ENCODE data around the gene RPUSD2.

The RPUSD2 gene

DNA sequence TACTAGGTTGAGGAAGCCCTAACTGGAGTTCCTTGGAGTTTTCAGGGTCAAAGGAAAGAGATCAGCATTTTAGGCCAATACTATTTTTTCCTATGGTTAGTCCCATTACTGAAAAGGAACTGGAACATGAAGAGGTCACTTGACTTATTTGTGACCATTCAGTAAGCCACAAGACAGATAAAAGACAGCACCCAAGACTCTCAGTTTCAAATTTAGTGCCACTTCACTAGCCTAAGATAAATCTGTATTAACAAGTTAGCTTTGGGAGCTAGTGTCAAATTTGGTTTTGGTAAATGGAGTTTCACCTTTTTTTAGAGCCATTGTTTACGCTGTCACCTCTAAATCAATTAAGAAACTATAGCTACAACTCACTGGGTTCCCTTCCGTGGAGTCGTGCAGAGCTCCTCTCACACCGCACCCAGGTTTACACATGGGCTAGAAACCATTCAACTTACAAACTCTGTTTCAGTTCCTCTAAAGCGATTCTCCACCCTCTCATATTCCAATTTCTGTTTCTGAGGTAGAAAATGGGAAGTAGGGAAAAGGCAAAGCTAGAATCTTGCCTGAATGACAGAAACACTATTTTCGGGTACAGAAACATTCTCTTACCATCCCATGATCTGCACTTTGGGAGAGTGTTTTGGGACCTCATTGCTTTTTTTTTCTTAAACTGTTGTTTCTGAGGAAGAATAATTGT is 18.6 kb upstream of the RPUSD2 start:
- peak; percentile 78 for DNase-seq (ENCODE audit: low read depth)
- TF ChIP-seq, protein P1, sequence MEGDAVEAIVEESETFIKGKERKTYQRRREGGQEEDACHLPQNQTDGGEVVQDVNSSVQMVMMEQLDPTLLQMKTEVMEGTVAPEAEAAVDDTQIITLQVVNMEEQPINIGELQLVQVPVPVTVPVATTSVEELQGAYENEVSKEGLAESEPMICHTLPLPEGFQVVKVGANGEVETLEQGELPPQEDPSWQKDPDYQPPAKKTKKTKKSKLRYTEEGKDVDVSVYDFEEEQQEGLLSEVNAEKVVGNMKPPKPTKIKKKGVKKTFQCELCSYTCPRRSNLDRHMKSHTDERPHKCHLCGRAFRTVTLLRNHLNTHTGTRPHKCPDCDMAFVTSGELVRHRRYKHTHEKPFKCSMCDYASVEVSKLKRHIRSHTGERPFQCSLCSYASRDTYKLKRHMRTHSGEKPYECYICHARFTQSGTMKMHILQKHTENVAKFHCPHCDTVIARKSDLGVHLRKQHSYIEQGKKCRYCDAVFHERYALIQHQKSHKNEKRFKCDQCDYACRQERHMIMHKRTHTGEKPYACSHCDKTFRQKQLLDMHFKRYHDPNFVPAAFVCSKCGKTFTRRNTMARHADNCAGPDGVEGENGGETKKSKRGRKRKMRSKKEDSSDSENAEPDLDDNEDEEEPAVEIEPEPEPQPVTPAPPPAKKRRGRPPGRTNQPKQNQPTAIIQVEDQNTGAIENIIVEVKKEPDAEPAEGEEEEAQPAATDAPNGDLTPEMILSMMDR (IDR thresholded peaks at IDR 0.05; ENCODE audit: low read depth, low read length, missing control alignments), result no peak
- peak overlapping the region; percentile 11; the same call in 1 of the 2 replicates for H3K4me3 ChIP-seq (ENCODE audit: low read depth, low read length)

DNA sequence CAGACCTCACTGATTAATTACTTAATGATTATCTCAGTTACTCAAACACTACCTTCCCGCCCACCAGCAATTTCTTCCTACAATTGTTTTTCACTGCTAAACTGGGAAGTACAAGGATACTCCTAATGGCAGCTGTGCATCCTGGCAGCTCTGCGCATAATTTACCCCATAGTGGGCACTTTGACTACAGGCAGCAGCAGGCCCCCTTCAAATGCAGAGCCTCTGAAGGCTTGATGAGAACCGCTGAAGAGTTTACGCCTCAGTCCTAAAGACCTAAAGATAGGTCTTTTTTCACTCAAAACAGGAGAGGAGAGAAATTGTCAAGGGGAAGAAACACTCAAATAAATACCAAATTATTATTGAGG is 15.0 kb upstream of the RPUSD2 start:
- peak overlapping the region; percentile 14 for H3K4me3 ChIP-seq (ENCODE audit: low read depth, low read length)
- DNase-seq (ENCODE audit: low read depth), result no peak

DNA sequence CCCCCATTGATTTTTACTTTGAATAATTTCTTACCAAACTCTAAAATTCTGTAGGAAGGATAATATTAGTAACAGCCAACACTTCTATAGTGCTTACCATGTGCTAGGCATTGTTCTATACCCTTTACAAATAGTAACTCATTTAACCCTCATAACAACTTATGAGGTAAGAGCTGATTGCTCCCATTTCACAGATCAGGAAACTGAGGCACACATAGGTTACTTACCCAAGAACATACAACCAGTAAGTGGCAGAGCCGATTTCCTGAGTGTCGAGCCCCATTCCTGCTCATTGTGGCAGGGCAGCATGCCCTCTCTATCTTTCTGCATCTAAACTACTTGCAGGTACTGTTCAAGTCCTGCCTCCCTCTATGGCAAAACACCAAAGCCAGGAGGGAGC is 13.2 kb upstream of the RPUSD2 start:
- TF ChIP-seq, protein P1 (IDR thresholded peaks at IDR 0.05; ENCODE audit: low read depth, low read length, missing control alignments), result no peak
- no peak for DNase-seq (ENCODE audit: low read depth)
- no peak overlapping the region for H3K4me3 ChIP-seq (ENCODE audit: low read depth, low read length)

More for the DNA sequence above, 15.0 kb upstream of the RPUSD2 start:
- TF ChIP-seq, protein P1 (IDR thresholded peaks at IDR 0.05; ENCODE audit: low read depth, low read length, missing control alignments), result no peak

DNA sequence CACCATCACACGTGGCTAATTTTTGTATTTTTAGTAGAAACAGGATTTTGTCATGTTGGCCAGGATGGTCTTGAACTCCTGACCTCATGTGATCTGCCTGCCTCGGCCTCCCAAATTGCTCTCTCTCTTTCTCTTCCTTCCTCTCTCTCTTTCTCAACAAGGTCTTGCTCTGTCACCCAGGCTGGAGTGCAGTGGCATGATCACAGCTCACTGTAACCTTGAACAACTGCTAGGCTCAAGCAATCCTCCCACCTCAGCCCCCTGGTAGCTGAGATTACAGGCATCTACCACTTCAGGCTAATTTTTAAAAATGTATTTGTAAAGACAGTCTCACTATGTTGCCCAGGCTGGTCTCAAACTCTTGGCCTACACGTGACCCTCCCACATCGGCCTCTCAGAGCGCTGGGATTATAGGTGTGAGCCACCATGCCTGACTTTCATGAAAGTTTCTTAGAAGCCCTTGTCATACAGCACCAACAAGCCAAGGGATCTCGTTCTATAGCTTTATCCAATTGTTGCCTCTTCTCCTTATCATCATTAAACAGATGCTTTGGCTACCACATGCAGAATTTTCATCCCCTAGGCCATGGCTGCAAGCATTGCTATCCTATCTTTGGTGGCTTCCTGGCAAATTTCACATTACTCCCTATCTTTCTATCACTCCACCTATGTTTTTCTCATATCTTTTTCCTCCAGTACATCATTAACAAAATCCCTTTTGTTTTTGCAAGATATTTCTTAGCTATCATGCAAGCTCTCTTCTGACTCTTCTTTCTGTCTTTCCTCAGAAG is 10.0 kb upstream of the RPUSD2 start:
- H3K4me3 ChIP-seq (ENCODE audit: low read depth, low read length), result peak overlapping the region; percentile 20
- no peak for DNase-seq (ENCODE audit: low read depth)
- TF ChIP-seq, protein P1 (IDR thresholded peaks at IDR 0.05; ENCODE audit: low read depth, low read length, missing control alignments), result no peak

DNA sequence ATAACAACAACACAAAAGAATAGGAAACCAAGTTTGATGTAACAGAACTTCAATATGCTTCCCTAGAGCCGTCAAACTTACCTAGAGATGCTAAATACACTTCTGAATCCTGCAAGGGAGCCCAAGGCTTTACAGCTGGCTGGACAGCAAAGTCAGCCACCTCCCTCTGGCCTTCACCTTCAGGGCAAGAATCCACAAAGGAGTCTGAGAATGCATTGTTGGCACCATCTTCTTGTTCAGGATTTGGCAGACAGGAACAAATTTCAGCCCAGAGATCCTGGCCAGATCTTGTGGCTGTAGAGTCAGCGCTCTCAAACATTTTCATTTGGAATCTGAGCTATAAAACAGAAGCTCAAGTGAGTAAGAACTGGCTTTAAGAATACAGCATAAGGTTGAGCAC is 6.4 kb upstream of the RPUSD2 start:
- DNase-seq (ENCODE audit: low read depth), result no peak
- TF ChIP-seq, protein P1 (IDR thresholded peaks at IDR 0.05; ENCODE audit: low read depth, low read length, missing control alignments), result no peak
- no peak overlapping the region for H3K4me3 ChIP-seq (ENCODE audit: low read depth, low read length)

DNA sequence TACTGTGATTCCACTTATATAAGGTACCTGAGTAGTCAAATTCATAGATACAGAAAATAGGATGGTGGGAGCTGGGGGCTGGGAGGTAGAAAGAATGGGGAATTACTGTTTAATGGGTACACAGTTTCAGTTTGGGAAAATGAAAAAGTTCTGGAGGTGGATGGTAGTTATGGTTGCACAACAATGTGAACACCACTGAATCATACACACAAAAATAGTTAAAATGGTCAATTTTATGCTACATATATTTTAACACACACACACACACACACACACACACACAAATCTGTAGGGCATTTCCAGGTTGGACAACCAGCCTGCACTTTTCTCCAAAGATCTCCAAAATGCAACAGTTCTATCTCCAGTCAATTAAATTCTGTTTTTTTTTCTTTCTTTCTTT is 5.7 kb upstream of the RPUSD2 start:
- no peak for DNase-seq (ENCODE audit: low read depth)
- peak overlapping the region; percentile 15; the same call in 1 of the 2 replicates for H3K4me3 ChIP-seq (ENCODE audit: low read depth, low read length)

More for the DNA sequence above, 5.7 kb upstream of the RPUSD2 start:
- TF ChIP-seq, protein P1 (IDR thresholded peaks at IDR 0.05; ENCODE audit: low read depth, low read length, missing control alignments), result no peak
